Bronchial epithelial cell (primary cell): ENCODE data around the gene WDTC1. TPM values are rescaled to one million over a fixed set of nuclear protein-coding genes. Genes with fewer than 3 reads are reported as not detected.

Experiments
- DNase-seq: peaks from one replicate; pipeline ENCODE4 v3.0.0-alpha.2; 2010; ENCODE audit warnings: low read depth
- FAIRE-seq: peaks from 2 replicates; lab custom pipeline; 2011; peaks lifted over from hg19 to GRCh38; lab: Jason Lieb, UNC
- H3K27me3 ChIP-seq: 2 replicates; pipeline ENCODE4 v1.5.1; 2011; ENCODE audit warnings: low read length; ENCODE audit not compliant: control insufficient read depth, insufficient read depth
- H3K36me3 ChIP-seq: 2 replicates; pipeline ENCODE4 v1.5.1; 2011; ENCODE audit warnings: low read length; ENCODE audit not compliant: control insufficient read depth, insufficient read depth
- H3K4me3 ChIP-seq: 2 replicates; pipeline ENCODE4 v1.5.1; 2011; ENCODE audit warnings: mild to moderate bottlenecking, low read depth, low read length, control low read depth
- CTCF ChIP-seq: IDR thresholded peaks from 2 replicates; pipeline ENCODE4 v1.5.1; 2011; ENCODE audit warnings: mild to moderate bottlenecking, moderate library complexity, low read length, control low read depth, inconsistent platforms; ENCODE audit not compliant: insufficient read depth, severe bottlenecking
- total RNA-seq: library from RNA; depleted of rRNA; stranded (reverse); fragments of >200 nt; gene quantifications from 2 replicates; pipeline ENCODE4 v1.2.1, GENCODE V29; 2014

WDTC1 gene
- total RNA-seq, 1 donor from 2014 or later = 13.4 TPM

GRCh38 chr1:27322569-27323240 lies 88.3 kb downstream of the WDTC1 start:
- FAIRE-seq (no peak), DNase-seq (no peak)
- Histone ChIP-seq H3K27me3 (no peaks in the 10 kb centered on the region), H3K36me3 (peaks cover 5% of the 10 kb centered on the region), H3K4me3 (peak overlapping the region; percentile 92)
- TF ChIP-seq CTCF = no peak

- Histone ChIP-seq H3K4me3 (no peak overlapping the region), H3K27me3 (no peaks in the 10 kb centered on the region), H3K36me3 (peaks cover 9% of the 10 kb centered on the region)
- FAIRE-seq = no peak
- no peak for TF ChIP-seq CTCF
- DNase-seq = no peak
Observed at GRCh38 chr1:27325286-27325685, 90.9 kb downstream of the WDTC1 start.

GRCh38 chr1:27327964-27328363 lies 93.5 kb downstream of the WDTC1 start:
- FAIRE-seq = no peak
- TF ChIP-seq CTCF = no peak

GRCh38 chr1:27330786-27331185 lies 96.4 kb downstream of the WDTC1 start:
- no peak for TF ChIP-seq CTCF
- FAIRE-seq = no peak
- H3K36me3 ChIP-seq = peaks cover 38% of the 10 kb centered on the region
- H3K27me3 ChIP-seq = no peaks in the 10 kb centered on the region
- no peak overlapping the region for H3K4me3 ChIP-seq
- DNase-seq = no peak

More at GRCh38 chr1:27327964-27328363, 93.5 kb downstream of the WDTC1 start:
- H3K27me3 ChIP-seq = no peaks in the 10 kb centered on the region
- no peak for DNase-seq
- peaks cover 26% of the 10 kb centered on the region for H3K36me3 ChIP-seq
- H3K4me3 ChIP-seq = no peak overlapping the region

GRCh38 chr1:27331426-27331825 lies 97.0 kb downstream of the WDTC1 start:
- TF ChIP-seq CTCF = no peak

GRCh38 chr1:27331922-27332321 lies 97.5 kb downstream of the WDTC1 start:
- H3K36me3 ChIP-seq = peaks cover 44% of the 10 kb centered on the region
- no peak for DNase-seq

More at GRCh38 chr1:27331426-27331825, 97.0 kb downstream of the WDTC1 start:
- Histone ChIP-seq H3K4me3 (no peak overlapping the region), H3K36me3 (peaks cover 42% of the 10 kb centered on the region), H3K27me3 (no peaks in the 10 kb centered on the region)
- DNase-seq = no peak
- no peak for FAIRE-seq

More at GRCh38 chr1:27331922-27332321, 97.5 kb downstream of the WDTC1 start:
- no peaks in the 10 kb centered on the region for H3K27me3 ChIP-seq
- no peak for FAIRE-seq
- no peak overlapping the region for H3K4me3 ChIP-seq
- TF ChIP-seq CTCF = no peak
